ENCODE data around the gene MX1.

The MX1 gene

GRCh38 chr21:41494242-41494641 is 68.2 kb downstream of the MX1 start:
- no peak for DNase-seq (ENCODE audit: low read depth)

GRCh38 chr21:41497008-41497407 is 71.0 kb downstream of the MX1 start:
- no peak for DNase-seq (ENCODE audit: low read depth)

- no peak for DNase-seq (ENCODE audit: low read depth)
Measured at GRCh38 chr21:41497788-41498187, 71.7 kb downstream of the MX1 start.

GRCh38 chr21:41499920-41500319 is 73.9 kb downstream of the MX1 start:
- no peak for DNase-seq (ENCODE audit: low read depth)

GRCh38 chr21:41500363-41500762 is 74.3 kb downstream of the MX1 start:
- DNase-seq (ENCODE audit: low read depth): no peak

GRCh38 chr21:41500931-41501381 is 74.9 kb downstream of the MX1 start:
- DNase-seq (ENCODE audit: low read depth): no peak

GRCh38 chr21:41501919-41502318 is 75.9 kb downstream of the MX1 start:
- DNase-seq (ENCODE audit: low read depth): no peak

- no peak for DNase-seq (ENCODE audit: low read depth)
Measured at GRCh38 chr21:41503331-41503730, 77.3 kb downstream of the MX1 start.

GRCh38 chr21:41504030-41504429 is 78.0 kb downstream of the MX1 start:
- DNase-seq (ENCODE audit: low read depth): no peak

GRCh38 chr21:41506005-41506594 is 80.1 kb downstream of the MX1 start:
- no peak for DNase-seq (ENCODE audit: low read depth)

- DNase-seq (ENCODE audit: low read depth): no peak
Measured at GRCh38 chr21:41506611-41507520, 80.8 kb downstream of the MX1 start.

- no peak for DNase-seq (ENCODE audit: low read depth)
Measured at GRCh38 chr21:41507521-41508414, 81.7 kb downstream of the MX1 start, which contains the start of gene TMPRSS2. Gene TMPRSS2 (minus strand): TSS chr21:41508158. CDS start chr21:41498133, 10,025 bp downstream.

GRCh38 chr21:41508415-41509144 is 82.5 kb downstream of the MX1 start:
- DNase-seq (ENCODE audit: low read depth): no peak
